Neural crest cell (in vitro differentiated cells): ENCODE measurements around the gene SP6. TPM values are rescaled to one million over a fixed set of nuclear protein-coding genes. Genes with fewer than 3 reads are reported as not detected.

Experiments used
- DNase-seq: peaks from one replicate; pipeline ENCODE4 v3.0.0; 2021; ENCODE audit warnings: low read depth, mixed read lengths, low spot score
- H3K27ac Mint-ChIP-seq: one replicate; pipeline ENCODE4 v1.8.0; 2021; ENCODE audit warnings: mild to moderate bottlenecking, mixed read lengths; ENCODE audit not compliant: unreplicated experiment
- H3K27me3 Mint-ChIP-seq: 2 replicates; pipeline ENCODE4 v1.8.0; 2021; ENCODE audit warnings: low read depth, mild to moderate bottlenecking, mixed read lengths
- H3K36me3 Mint-ChIP-seq: 2 replicates; pipeline ENCODE4 v1.8.0; 2021; ENCODE audit warnings: low read depth, mild to moderate bottlenecking, mixed read lengths
- H3K4me1 Mint-ChIP-seq: 2 replicates; pipeline ENCODE4 v1.8.0; 2021; ENCODE audit warnings: mixed read lengths
- H3K4me3 Mint-ChIP-seq: one replicate; pipeline ENCODE4 v1.8.0; 2021; ENCODE audit warnings: mild to moderate bottlenecking, mixed read lengths
- H3K9me3 Mint-ChIP-seq: 2 replicates; pipeline ENCODE4 v1.8.0; 2021; ENCODE audit warnings: mixed read lengths
- CTCF ChIP-seq: fragments of 200-600 bp; sonication (generic); conservative IDR thresholded peaks from 2 replicates; pipeline ENCODE4 v1.5.0; 2021; ENCODE audit warnings: antibody characterized with exemption, mild to moderate bottlenecking
- total RNA-seq: library from RNA; stranded (reverse); gene quantifications from 2 replicates; pipeline ENCODE4 v1.2.1, GENCODE V29; 2021

SP6 gene
- total RNA-seq, 1 donor from 2014 or later: 0.16 TPM

GRCh38 chr17:47820033-47820789, 30.8 kb downstream of the SP6 start:
- TF ChIP-seq CTCF: no peak
- no peak overlapping the region for H3K27ac Mint-ChIP-seq
- peaks cover 17% of the 10 kb centered on the region for H3K4me1 Mint-ChIP-seq
- H3K36me3 Mint-ChIP-seq: no peaks in the 10 kb centered on the region
- peak overlapping the region; percentile 91 for H3K4me3 Mint-ChIP-seq
- no peaks in the 10 kb centered on the region for H3K27me3 Mint-ChIP-seq
- no peaks in the 10 kb centered on the region for H3K9me3 Mint-ChIP-seq
- no peak for DNase-seq

GRCh38 chr17:47819475-47819874, 31.5 kb downstream of the SP6 start:
- Mint-ChIP-seq H3K4me1 (peaks cover 17% of the 10 kb centered on the region), H3K36me3 (no peaks in the 10 kb centered on the region), H3K4me3 (peak overlapping the region; percentile 9), H3K27ac (no peak overlapping the region), H3K9me3 (no peaks in the 10 kb centered on the region), H3K27me3 (no peaks in the 10 kb centered on the region)
- no peak for TF ChIP-seq CTCF
- DNase-seq: no peak

- no peaks in the 10 kb centered on the region for H3K36me3 Mint-ChIP-seq
- peaks cover 17% of the 10 kb centered on the region for H3K4me1 Mint-ChIP-seq
- no peaks in the 10 kb centered on the region for H3K27me3 Mint-ChIP-seq
- no peak overlapping the region for H3K4me3 Mint-ChIP-seq
- no peaks in the 10 kb centered on the region for H3K9me3 Mint-ChIP-seq
- H3K27ac Mint-ChIP-seq: no peak overlapping the region
- TF ChIP-seq CTCF: no peak
- no peak for DNase-seq
These were observed 32.8 kb downstream of the SP6 start for GRCh38 chr17:47818002-47818695.

- H3K9me3 Mint-ChIP-seq: no peaks in the 10 kb centered on the region
- no peaks in the 10 kb centered on the region for H3K36me3 Mint-ChIP-seq
- no peaks in the 10 kb centered on the region for H3K27me3 Mint-ChIP-seq
These were observed 34.0 kb downstream of the SP6 start for GRCh38 chr17:47816947-47817346.

More at GRCh38 chr17:47816947-47817346, 34.0 kb downstream of the SP6 start:
- H3K27ac Mint-ChIP-seq: peak overlapping the region; percentile 43
- H3K4me3 Mint-ChIP-seq: no peak overlapping the region
- no peak for DNase-seq
- TF ChIP-seq CTCF: no peak
- peaks cover 14% of the 10 kb centered on the region for H3K4me1 Mint-ChIP-seq
